GM21717 (cell line): ENCODE data around the gene JARID2.

Experiments used
- ATAC-seq: cut with Tn5 transposase; IDR thresholded peaks from one replicate; pipeline ENCODE4 v1.9.1; 2021; ENCODE audit warnings: mild to moderate bottlenecking, moderate library complexity; ENCODE audit not compliant: unreplicated experiment

JARID2 gene

GRCh38 chr6:15246666-15247499, 1.0 kb downstream of the JARID2 start:
- no peak for ATAC-seq

GRCh38 chr6:15247500-15248450, 1.9 kb downstream of the JARID2 start:
- ATAC-seq: no peak

- ATAC-seq: peak; percentile 34
Observed at GRCh38 chr6:15248451-15249370, 2.8 kb downstream of the JARID2 start.

- no peak for ATAC-seq
Observed at GRCh38 chr6:15249371-15250019, 3.6 kb downstream of the JARID2 start.

GRCh38 chr6:15250187-15251168, 4.6 kb downstream of the JARID2 start:
- no peak for ATAC-seq

- ATAC-seq: no peak
Observed at GRCh38 chr6:15252195-15252594, 6.3 kb downstream of the JARID2 start.

GRCh38 chr6:15253203-15254022, 7.5 kb downstream of the JARID2 start:
- ATAC-seq: peak; percentile 5

- ATAC-seq: peak; percentile 33
Observed at GRCh38 chr6:15254070-15254975, 8.5 kb downstream of the JARID2 start.

GRCh38 chr6:15255481-15255880, 9.6 kb downstream of the JARID2 start:
- ATAC-seq: peak; percentile 55

GRCh38 chr6:15255909-15256395, 10.1 kb downstream of the JARID2 start:
- ATAC-seq: no peak

- ATAC-seq: no peak
Observed at GRCh38 chr6:15256538-15257271, 10.8 kb downstream of the JARID2 start.

GRCh38 chr6:15257357-15258132, 11.7 kb downstream of the JARID2 start:
- ATAC-seq: no peak

GRCh38 chr6:15259766-15260098, 13.9 kb downstream of the JARID2 start:
- no peak for ATAC-seq

GRCh38 chr6:15260099-15260821, 14.4 kb downstream of the JARID2 start:
- no peak for ATAC-seq

- no peak for ATAC-seq
Observed at GRCh38 chr6:15263780-15264374, 18.0 kb downstream of the JARID2 start.
